Panc1 (cell line): ENCODE results near the gene TCF25. TPM values are rescaled to one million over a fixed set of nuclear protein-coding genes. Genes with fewer than 3 reads are reported as not detected.

Experiments
- ATAC-seq: fragments of 200-7000 bp; cut with Tn5 transposase; 2 replicates; pipeline ENCODE4 v1.9.1; 2020; ENCODE audit warnings: mild to moderate bottlenecking, moderate library complexity
- BruUV-seq: library from RNA; stranded (reverse); fragments of 400-500 nt; replicated peaks from 2 replicates; lab custom pipeline; 2021; lab: Mats Ljungman, UMichigan
- CTCF ChIA-PET: fragments of 300-600 bp; sonication (Branson Sonifier 250); formaldehyde crosslinking; loops from one replicate; lab custom pipeline; 2022; ENCODE audit warnings: antibody characterized with exemption; lab: Charles Lee
- POLR2A ChIA-PET: fragments of 300-600 bp; sonication (Branson Sonifier 250); formaldehyde crosslinking; loops from one replicate; lab custom pipeline; 2022; ENCODE audit warnings: antibody characterized with exemption; lab: Charles Lee
- DNase-seq: peaks from one replicate; pipeline ENCODE4 v3.0.0-alpha.2; 2010; ENCODE audit warnings: low read depth, low spot score
- H3K27ac ChIP-seq: 2 replicates; pipeline ENCODE4 v1.5.1; 2011; ENCODE audit warnings: mild to moderate bottlenecking, low read length, inconsistent platforms
- H3K27me3 ChIP-seq: fragments of 200-500 bp; sonication (Bioruptor generic); 2 replicates; pipeline ENCODE4 v1.6.0; 2014; ENCODE audit warnings: low read length, inconsistent platforms; ENCODE audit not compliant: control insufficient read depth, insufficient read depth
- H3K36me3 ChIP-seq: fragments of 200-500 bp; sonication (Bioruptor generic); 2 replicates; pipeline ENCODE4 v1.5.1; 2014; ENCODE audit warnings: inconsistent platforms, mild to moderate bottlenecking, low read length, moderate library complexity; ENCODE audit not compliant: control insufficient read depth, insufficient read depth
- H3K4me1 ChIP-seq: 2 replicates; pipeline ENCODE4 v1.5.1; 2011; ENCODE audit warnings: inconsistent platforms, mild to moderate bottlenecking, low read length, moderate library complexity; ENCODE audit not compliant: control insufficient read depth, insufficient read depth
- H3K4me3 ChIP-seq, 2 experiments: 2 replicates each; pipeline ENCODE4 v1.5.1; 2011 to 2012; ENCODE audit warnings: low read depth in 2 of 2, low read length in 2 of 2, mild to moderate bottlenecking in 2 of 2, inconsistent platforms in 1 of 2, moderate library complexity in 1 of 2
- H3K9me3 ChIP-seq: fragments of 200-500 bp; sonication (Bioruptor generic); 2 replicates; pipeline ENCODE4 v1.5.1; 2014; ENCODE audit warnings: low read depth, mild to moderate bottlenecking, inconsistent platforms, low read length, moderate library complexity; ENCODE audit not compliant: control insufficient read depth, insufficient read depth
- POLR2AphosphoS5 ChIP-seq: IDR thresholded peaks from 2 replicates; pipeline ENCODE4 v1.6.1; 2012; ENCODE audit warnings: mild to moderate bottlenecking, low read depth, low read length, moderate library complexity
- SIN3A ChIP-seq: IDR thresholded peaks from 2 replicates; pipeline ENCODE4 v1.6.1; 2012; ENCODE audit warnings: low read depth, mild to moderate bottlenecking, low read length, moderate library complexity, borderline replicate concordance; ENCODE audit not compliant: insufficient read depth
- TCF7L2 ChIP-seq: IDR thresholded peaks from 2 replicates; pipeline ENCODE4 v1.6.1; 2011; ENCODE audit warnings: mild to moderate bottlenecking, low read depth, low read length, inconsistent platforms
- in situ Hi-C: cut with HindIII; loops from 2 replicates; pipeline ENCODE4 v1.10.0; 2016; ENCODE audit warnings: low sequenced_read_pairs, low pct_unique_long_range_greater_than_20kb
- intact Hi-C: fragments of 100-400 bp; cut with micrococcal nuclease; formaldehyde crosslinking; loops from one replicate; pipeline ENCODE4 v1.10.0; 2022; ENCODE audit not compliant: unreplicated experiment
- total RNA-seq: library from RNA; stranded (reverse); gene quantifications from one replicate; pipeline ENCODE4 v1.2.1, GENCODE V29; 2021; ENCODE audit not compliant: unreplicated experiment
- TF ChIP-seq, protein P1 (sequence below), 2 experiments: IDR thresholded peaks; 2 replicates each; pipeline ENCODE4 v1.6.1; 2011 to 2012; ENCODE audit warnings: low read depth in 2 of 2, control low read depth in 1 of 2, low read length in 1 of 2, mild to moderate bottlenecking in 1 of 2, moderate library complexity in 1 of 2; ENCODE audit not compliant: insufficient read depth in 1 of 2
- TF ChIP-seq, protein P2 (sequence below): fragments of 450-650 bp; IDR thresholded peaks from 2 replicates; pipeline ENCODE4 v1.5.1; 2017; ENCODE audit warnings: mild to moderate bottlenecking

The TCF25 gene
- total RNA-seq, 1 experiment from 2014 or later, result 144 TPM

DNA sequence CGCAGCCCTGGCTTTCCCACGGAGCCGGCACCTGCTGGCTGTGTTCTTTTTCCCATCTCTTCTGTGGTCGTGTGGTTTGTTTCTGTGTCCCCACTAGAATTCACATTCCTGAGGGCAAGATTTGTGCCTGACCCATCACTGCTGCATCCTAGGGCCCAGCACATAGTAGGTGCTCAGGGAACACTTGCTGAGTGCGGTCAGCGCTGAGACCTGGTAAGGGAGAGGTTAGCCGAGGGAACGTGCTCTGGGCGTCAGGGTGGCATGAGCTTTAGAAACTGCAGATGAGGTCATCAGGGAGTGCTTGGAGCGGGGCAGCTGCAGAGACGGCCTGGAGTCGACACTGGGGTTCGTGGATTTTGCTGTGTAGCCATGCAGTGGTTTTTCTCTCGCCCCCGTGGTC, 81.1 kb downstream of the TCF25 start:
- H3K4me3 ChIP-seq, result no peak overlapping the region
- H3K9me3 ChIP-seq, result no peaks in the 10 kb centered on the region
- TF ChIP-seq POLR2AphosphoS5, result no peak
- no peak for TF ChIP-seq TCF7L2
- TF ChIP-seq SIN3A, result no peak
- TF ChIP-seq, protein P1, sequence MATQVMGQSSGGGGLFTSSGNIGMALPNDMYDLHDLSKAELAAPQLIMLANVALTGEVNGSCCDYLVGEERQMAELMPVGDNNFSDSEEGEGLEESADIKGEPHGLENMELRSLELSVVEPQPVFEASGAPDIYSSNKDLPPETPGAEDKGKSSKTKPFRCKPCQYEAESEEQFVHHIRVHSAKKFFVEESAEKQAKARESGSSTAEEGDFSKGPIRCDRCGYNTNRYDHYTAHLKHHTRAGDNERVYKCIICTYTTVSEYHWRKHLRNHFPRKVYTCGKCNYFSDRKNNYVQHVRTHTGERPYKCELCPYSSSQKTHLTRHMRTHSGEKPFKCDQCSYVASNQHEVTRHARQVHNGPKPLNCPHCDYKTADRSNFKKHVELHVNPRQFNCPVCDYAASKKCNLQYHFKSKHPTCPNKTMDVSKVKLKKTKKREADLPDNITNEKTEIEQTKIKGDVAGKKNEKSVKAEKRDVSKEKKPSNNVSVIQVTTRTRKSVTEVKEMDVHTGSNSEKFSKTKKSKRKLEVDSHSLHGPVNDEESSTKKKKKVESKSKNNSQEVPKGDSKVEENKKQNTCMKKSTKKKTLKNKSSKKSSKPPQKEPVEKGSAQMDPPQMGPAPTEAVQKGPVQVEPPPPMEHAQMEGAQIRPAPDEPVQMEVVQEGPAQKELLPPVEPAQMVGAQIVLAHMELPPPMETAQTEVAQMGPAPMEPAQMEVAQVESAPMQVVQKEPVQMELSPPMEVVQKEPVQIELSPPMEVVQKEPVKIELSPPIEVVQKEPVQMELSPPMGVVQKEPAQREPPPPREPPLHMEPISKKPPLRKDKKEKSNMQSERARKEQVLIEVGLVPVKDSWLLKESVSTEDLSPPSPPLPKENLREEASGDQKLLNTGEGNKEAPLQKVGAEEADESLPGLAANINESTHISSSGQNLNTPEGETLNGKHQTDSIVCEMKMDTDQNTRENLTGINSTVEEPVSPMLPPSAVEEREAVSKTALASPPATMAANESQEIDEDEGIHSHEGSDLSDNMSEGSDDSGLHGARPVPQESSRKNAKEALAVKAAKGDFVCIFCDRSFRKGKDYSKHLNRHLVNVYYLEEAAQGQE (IDR thresholded peaks at IDR 0.05; ENCODE audit: insufficient read depth in 1 of 2, low read depth in 2 of 2, low read length in 1 of 2), result no peak
- TF ChIP-seq, protein P2, sequence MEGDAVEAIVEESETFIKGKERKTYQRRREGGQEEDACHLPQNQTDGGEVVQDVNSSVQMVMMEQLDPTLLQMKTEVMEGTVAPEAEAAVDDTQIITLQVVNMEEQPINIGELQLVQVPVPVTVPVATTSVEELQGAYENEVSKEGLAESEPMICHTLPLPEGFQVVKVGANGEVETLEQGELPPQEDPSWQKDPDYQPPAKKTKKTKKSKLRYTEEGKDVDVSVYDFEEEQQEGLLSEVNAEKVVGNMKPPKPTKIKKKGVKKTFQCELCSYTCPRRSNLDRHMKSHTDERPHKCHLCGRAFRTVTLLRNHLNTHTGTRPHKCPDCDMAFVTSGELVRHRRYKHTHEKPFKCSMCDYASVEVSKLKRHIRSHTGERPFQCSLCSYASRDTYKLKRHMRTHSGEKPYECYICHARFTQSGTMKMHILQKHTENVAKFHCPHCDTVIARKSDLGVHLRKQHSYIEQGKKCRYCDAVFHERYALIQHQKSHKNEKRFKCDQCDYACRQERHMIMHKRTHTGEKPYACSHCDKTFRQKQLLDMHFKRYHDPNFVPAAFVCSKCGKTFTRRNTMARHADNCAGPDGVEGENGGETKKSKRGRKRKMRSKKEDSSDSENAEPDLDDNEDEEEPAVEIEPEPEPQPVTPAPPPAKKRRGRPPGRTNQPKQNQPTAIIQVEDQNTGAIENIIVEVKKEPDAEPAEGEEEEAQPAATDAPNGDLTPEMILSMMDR, result no peak
- 0 out of 2 replicates have a peak, but pooled peaks cover 3% of the 10 kb centered on the region for H3K4me1 ChIP-seq
- in situ Hi-C loops, result no loop called here
- ChIA-PET POLR2A (no interaction called here), CTCF (no interaction called here)
- no TSS peak for BruUV-seq
- H3K27ac ChIP-seq, result no peak overlapping the region
- intact Hi-C loops, result no loop called here
- ATAC-seq, result no peak
- H3K36me3 ChIP-seq, result no peaks in the 10 kb centered on the region
- no peak for DNase-seq
- no peaks in the 10 kb centered on the region for H3K27me3 ChIP-seq

DNA sequence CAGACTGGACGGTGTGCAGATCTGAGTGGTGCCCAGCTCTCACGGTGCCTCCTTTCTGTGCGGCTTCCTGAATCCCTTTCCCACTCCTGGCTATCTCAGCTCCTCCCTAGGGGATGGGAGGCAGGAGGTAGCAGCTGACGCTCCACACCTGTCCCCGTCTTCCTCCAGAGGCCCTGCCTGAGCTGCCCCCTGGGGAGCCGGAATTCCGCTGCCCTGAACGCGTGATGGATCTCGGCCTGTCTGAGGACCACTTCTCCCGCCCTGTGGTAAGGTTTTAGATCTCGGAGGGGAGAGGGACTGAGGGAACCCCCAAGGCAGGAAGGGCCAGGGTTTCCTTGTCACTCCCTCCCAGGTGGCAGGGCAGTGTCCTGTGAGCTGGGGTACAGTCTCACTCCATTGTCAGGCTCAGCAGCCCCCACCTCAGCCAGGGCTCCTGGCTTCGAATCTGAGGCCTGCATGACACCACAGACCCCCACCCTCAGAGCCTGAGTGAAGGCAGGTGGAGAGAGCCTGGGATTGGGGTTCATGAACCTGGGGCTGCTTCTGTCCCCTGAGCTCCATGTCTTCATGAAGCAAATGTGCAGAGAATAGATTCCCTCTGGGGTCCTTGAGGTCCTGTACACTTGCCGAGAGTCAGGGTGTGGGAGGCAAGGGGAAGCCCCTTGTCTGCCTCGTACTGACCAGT, 81.8 kb downstream of the TCF25 start:
- CTCF ChIA-PET, result no interaction called here

More for the DNA sequence above, 81.8 kb downstream of the TCF25 start:
- in situ Hi-C loops, result no loop called here
- no TSS peak for BruUV-seq
- Histone ChIP-seq H3K4me3 (no peak overlapping the region), H3K36me3 (no peaks in the 10 kb centered on the region), H3K27ac (no peak overlapping the region), H3K27me3 (no peaks in the 10 kb centered on the region), H3K9me3 (no peaks in the 10 kb centered on the region), H3K4me1 (no peaks in the 10 kb centered on the region)
- ATAC-seq (no peak), DNase-seq (no peak)
- TF ChIP-seq, protein P1 (IDR thresholded peaks at IDR 0.05; ENCODE audit: insufficient read depth in 1 of 2, low read depth in 2 of 2, low read length in 1 of 2), result no peak
- TF ChIP-seq TCF7L2 (no peak), POLR2AphosphoS5 (no peak), SIN3A (no peak)
- TF ChIP-seq, protein P2, result no peak
- intact Hi-C loops, result no loop called here
- POLR2A ChIA-PET, result no interaction called here
